IPS-20b (cell line): ENCODE data around the gene NEDD9.

Source experiments
- H3K27ac ChIP-seq: one replicate; pipeline ENCODE4 v1.5.1; 2013; ENCODE audit warnings: low read length
- H3K27me3 ChIP-seq: 2 replicates; pipeline ENCODE4 v1.6.1; 2013; ENCODE audit warnings: mild to moderate bottlenecking, low read length, inconsistent platforms; ENCODE audit not compliant: insufficient read depth
- H3K36me3 ChIP-seq: 2 replicates; pipeline ENCODE4 v1.6.1; 2013; ENCODE audit warnings: low read depth, mild to moderate bottlenecking, inconsistent platforms, low read length, moderate library complexity; ENCODE audit not compliant: insufficient read depth
- H3K4me1 ChIP-seq: 2 replicates; pipeline ENCODE4 v1.6.1; 2013; ENCODE audit warnings: mild to moderate bottlenecking, control low read depth, inconsistent platforms, low read length, moderate library complexity; ENCODE audit not compliant: insufficient read depth
- H3K4me3 ChIP-seq: 2 replicates; pipeline ENCODE4 v1.5.1; 2013; ENCODE audit warnings: mild to moderate bottlenecking, low read length, inconsistent platforms
- H3K9ac ChIP-seq: 2 replicates; pipeline ENCODE4 v1.6.1; 2013; ENCODE audit warnings: low read depth, mild to moderate bottlenecking, inconsistent platforms, low read length, moderate library complexity
- H3K9me3 ChIP-seq: 2 replicates; pipeline ENCODE4 v1.6.1; 2013; ENCODE audit warnings: mild to moderate bottlenecking, low read depth, low read length, inconsistent platforms; ENCODE audit not compliant: insufficient read depth

NEDD9 gene

GRCh38 chr6:11255610-11256009 is 23.1 kb upstream of the NEDD9 start:
- Histone ChIP-seq H3K4me3 (no peak overlapping the region), H3K9me3 (no peaks in the 10 kb centered on the region), H3K4me1 (no peaks in the 10 kb centered on the region), H3K27me3 (no peaks in the 10 kb centered on the region), H3K36me3 (no peaks in the 10 kb centered on the region), H3K9ac (no peak overlapping the region), H3K27ac (no peak overlapping the region)

- H3K27ac ChIP-seq, result no peak overlapping the region
- no peaks in the 10 kb centered on the region for H3K36me3 ChIP-seq
- H3K9me3 ChIP-seq, result peaks cover 8% of the 10 kb centered on the region
- H3K27me3 ChIP-seq, result no peaks in the 10 kb centered on the region
- no peak overlapping the region for H3K4me3 ChIP-seq
- H3K4me1 ChIP-seq, result no peaks in the 10 kb centered on the region
- no peak overlapping the region for H3K9ac ChIP-seq
Measured at GRCh38 chr6:11253594-11253993, 21.1 kb upstream of the NEDD9 start.

GRCh38 chr6:11251553-11252360 is 19.3 kb upstream of the NEDD9 start:
- H3K36me3 ChIP-seq, result no peaks in the 10 kb centered on the region
- H3K27ac ChIP-seq, result no peak overlapping the region
- H3K4me1 ChIP-seq, result no peaks in the 10 kb centered on the region
- no peak overlapping the region for H3K9ac ChIP-seq
- no peak overlapping the region for H3K4me3 ChIP-seq
- H3K9me3 ChIP-seq, result peaks cover 8% of the 10 kb centered on the region
- no peaks in the 10 kb centered on the region for H3K27me3 ChIP-seq

- no peak overlapping the region for H3K9ac ChIP-seq
- no peak overlapping the region for H3K4me3 ChIP-seq
- H3K27ac ChIP-seq, result no peak overlapping the region
- H3K27me3 ChIP-seq, result no peaks in the 10 kb centered on the region
- H3K9me3 ChIP-seq, result peaks cover 8% of the 10 kb centered on the region
- no peaks in the 10 kb centered on the region for H3K4me1 ChIP-seq
- H3K36me3 ChIP-seq, result no peaks in the 10 kb centered on the region
Measured at GRCh38 chr6:11250108-11250507, 17.6 kb upstream of the NEDD9 start.

GRCh38 chr6:11248974-11249761 is 16.7 kb upstream of the NEDD9 start:
- no peaks in the 10 kb centered on the region for H3K36me3 ChIP-seq
- H3K4me1 ChIP-seq, result no peaks in the 10 kb centered on the region
- no peak overlapping the region for H3K9ac ChIP-seq
- peaks cover 8% of the 10 kb centered on the region for H3K9me3 ChIP-seq
- H3K27ac ChIP-seq, result no peak overlapping the region
- H3K27me3 ChIP-seq, result no peaks in the 10 kb centered on the region
- no peak overlapping the region for H3K4me3 ChIP-seq

- Histone ChIP-seq H3K27ac (no peak overlapping the region), H3K27me3 (peaks cover 13% of the 10 kb centered on the region), H3K36me3 (no peaks in the 10 kb centered on the region), H3K9ac (no peak overlapping the region), H3K4me3 (no peak overlapping the region), H3K4me1 (peaks cover 3% of the 10 kb centered on the region; the same call in 1 of the 2 replicates), H3K9me3 (peaks cover 8% of the 10 kb centered on the region)
Measured at GRCh38 chr6:11246722-11247121, 14.3 kb upstream of the NEDD9 start.

- no peak overlapping the region for H3K27ac ChIP-seq
- peaks cover 13% of the 10 kb centered on the region for H3K27me3 ChIP-seq
- peaks cover 3% of the 10 kb centered on the region; the same call in 1 of the 2 replicates for H3K4me1 ChIP-seq
- H3K4me3 ChIP-seq, result no peak overlapping the region
- H3K9ac ChIP-seq, result no peak overlapping the region
- peaks cover 8% of the 10 kb centered on the region for H3K9me3 ChIP-seq
- H3K36me3 ChIP-seq, result no peaks in the 10 kb centered on the region
Measured at GRCh38 chr6:11245381-11246256, 13.2 kb upstream of the NEDD9 start.

GRCh38 chr6:11244387-11245126 is 12.1 kb upstream of the NEDD9 start:
- Histone ChIP-seq H3K9me3 (peaks cover 8% of the 10 kb centered on the region), H3K9ac (no peak overlapping the region), H3K36me3 (no peaks in the 10 kb centered on the region), H3K27ac (no peak overlapping the region), H3K4me1 (peaks cover 3% of the 10 kb centered on the region; the same call in 1 of the 2 replicates), H3K27me3 (peaks cover 13% of the 10 kb centered on the region), H3K4me3 (no peak overlapping the region)

GRCh38 chr6:11243861-11244260 is 11.4 kb upstream of the NEDD9 start:
- Histone ChIP-seq H3K4me3 (no peak overlapping the region), H3K4me1 (peaks cover 3% of the 10 kb centered on the region; the same call in 1 of the 2 replicates), H3K9ac (no peak overlapping the region), H3K27me3 (peaks cover 13% of the 10 kb centered on the region), H3K36me3 (no peaks in the 10 kb centered on the region), H3K27ac (no peak overlapping the region), H3K9me3 (peaks cover 2% of the 10 kb centered on the region; the same call in 1 of the 2 replicates)

- Histone ChIP-seq H3K27me3 (peaks cover 13% of the 10 kb centered on the region), H3K9ac (no peak overlapping the region), H3K4me3 (no peak overlapping the region), H3K27ac (no peak overlapping the region), H3K4me1 (peaks cover 3% of the 10 kb centered on the region; the same call in 1 of the 2 replicates), H3K36me3 (no peaks in the 10 kb centered on the region), H3K9me3 (no peaks in the 10 kb centered on the region)
Measured at GRCh38 chr6:11242711-11243110, 10.2 kb upstream of the NEDD9 start.

GRCh38 chr6:11241793-11242201 is 9.3 kb upstream of the NEDD9 start:
- no peak overlapping the region for H3K4me3 ChIP-seq
- no peak overlapping the region; the same call in 1 of the 2 replicates for H3K9ac ChIP-seq
- H3K4me1 ChIP-seq, result peaks cover 3% of the 10 kb centered on the region; the same call in 1 of the 2 replicates
- H3K36me3 ChIP-seq, result no peaks in the 10 kb centered on the region
- H3K27ac ChIP-seq, result no peak overlapping the region
- peaks cover 13% of the 10 kb centered on the region for H3K27me3 ChIP-seq
- H3K9me3 ChIP-seq, result no peaks in the 10 kb centered on the region
